GM12878 (cell line): ENCODE data around the gene ARHGAP32.

Experiments used
- BCL11A ChIP-seq: IDR thresholded peaks from 2 replicates; pipeline ENCODE4 v1.6.1; 2011; ENCODE audit warnings: low read depth, low read length
- CTCF ChIP-seq, 3 experiments: IDR thresholded peaks in 2 of 3; conservative IDR thresholded peaks in 1 of 3; 2 replicates each; pipeline ENCODE4 v1.5.1; 2011; ENCODE audit warnings: low read depth in 3 of 3, low read length in 3 of 3, mild to moderate bottlenecking in 3 of 3, control low read depth in 2 of 3, moderate library complexity in 2 of 3, inconsistent platforms in 1 of 3, mixed read lengths in 1 of 3; ENCODE audit not compliant: control insufficient read depth in 2 of 3, insufficient read depth in 1 of 3; ENCODE audit errors: extremely low read depth in 1 of 3
- EP300 ChIP-seq, 2 experiments: fragments of 150-350 bp in 1 of 2; IDR thresholded peaks; 2 replicates each; pipeline ENCODE4 v1.6.1; 2011 to 2012; ENCODE audit warnings: low read depth in 2 of 2, low read length in 2 of 2, borderline replicate concordance in 1 of 2, improper control_type of control experiment in 1 of 2, inconsistent platforms in 1 of 2; ENCODE audit not compliant: control insufficient read depth in 1 of 2
- MYC ChIP-seq: IDR thresholded peaks from 2 replicates; pipeline ENCODE4 v1.6.1; 2011; ENCODE audit warnings: mild to moderate bottlenecking, low read length, moderate library complexity, inconsistent platforms; ENCODE audit not compliant: insufficient read depth, insufficient replicate concordance, insufficient read length, severe bottlenecking
- PAX5 ChIP-seq: IDR thresholded peaks from 2 replicates; pipeline ENCODE4 v1.6.1; 2011; ENCODE audit warnings: low read depth, low read length, borderline replicate concordance

GRCh38 chr11:128917144-128917724, 274.9 kb downstream of the ARHGAP32 start:
- no peak for TF ChIP-seq PAX5
- TF ChIP-seq CTCF (IDR thresholded peaks at IDR 0.05 in 2 of 3, conservative IDR thresholded peaks at IDR 0.05 in 1 of 3; ENCODE audit: control insufficient read depth in 2 of 3, extremely low read depth in 1 of 3, insufficient read depth in 1 of 3, low read depth in 3 of 3, low read length in 3 of 3) = no peak
- no peak for TF ChIP-seq EP300 (IDR thresholded peaks at IDR 0.05; ENCODE audit: borderline replicate concordance in 1 of 2, control insufficient read depth in 1 of 2, low read depth in 2 of 2, low read length in 2 of 2)
- TF ChIP-seq BCL11A = no peak
- no peak for TF ChIP-seq MYC
